ENCODE data around the gene HCRT. TPM values are rescaled to one million over a fixed set of nuclear protein-coding genes. Genes with fewer than 3 reads are reported as not detected.
"Not testable (repeated sequence)": the region's sequence is repeated elsewhere in the genome, so short reads cannot be mapped to it uniquely, and the experiment has no call there.

The HCRT gene
- total RNA-seq, 1 donor from 2014 or later = 0.47 TPM

- Mint-ChIP-seq H3K36me3 (ENCODE audit: low read depth) (peaks cover 6% of the 10 kb centered on the region), H3K9me3 (no peaks in the 10 kb centered on the region), H3K27me3 (ENCODE audit: low read depth) (no peaks in the 10 kb centered on the region), H3K27ac (ENCODE audit: unreplicated experiment) (peak overlapping the region; percentile 50), H3K4me1 (no peaks in the 10 kb centered on the region), H3K4me3 (no peak overlapping the region)
- no peak for TF ChIP-seq CTCF (conservative IDR thresholded peaks at IDR 0.05)
- DNase-seq (ENCODE audit: low read depth, low spot score) = no peak
These were observed 42.8 kb upstream of the HCRT start for GRCh38 chr17:42227849-42228700.

- H3K4me1 Mint-ChIP-seq = peaks cover 8% of the 10 kb centered on the region
- peaks cover 11% of the 10 kb centered on the region for H3K36me3 Mint-ChIP-seq (ENCODE audit: low read depth)
- H3K27ac Mint-ChIP-seq (ENCODE audit: unreplicated experiment) = no peak overlapping the region
- no peaks in the 10 kb centered on the region for H3K9me3 Mint-ChIP-seq
- TF ChIP-seq CTCF (conservative IDR thresholded peaks at IDR 0.05) = no peak
- no peaks in the 10 kb centered on the region for H3K27me3 Mint-ChIP-seq (ENCODE audit: low read depth)
- no peak overlapping the region for H3K4me3 Mint-ChIP-seq
- no peak for DNase-seq (ENCODE audit: low read depth, low spot score)
These were observed 40.4 kb upstream of the HCRT start for GRCh38 chr17:42225646-42226045.

GRCh38 chr17:42224651-42225050 is 39.4 kb upstream of the HCRT start:
- no peak for TF ChIP-seq CTCF (conservative IDR thresholded peaks at IDR 0.05)
- Mint-ChIP-seq H3K4me3 (no peak overlapping the region), H3K4me1 (peaks cover 8% of the 10 kb centered on the region), H3K27me3 (ENCODE audit: low read depth) (no peaks in the 10 kb centered on the region), H3K9me3 (no peaks in the 10 kb centered on the region), H3K36me3 (ENCODE audit: low read depth) (peaks cover 11% of the 10 kb centered on the region), H3K27ac (ENCODE audit: unreplicated experiment) (no peak overlapping the region)
- DNase-seq (ENCODE audit: low read depth, low spot score) = no peak

- DNase-seq (ENCODE audit: low read depth, low spot score) = peak; percentile 22
- H3K36me3 Mint-ChIP-seq (ENCODE audit: low read depth) = peaks cover 11% of the 10 kb centered on the region
- H3K9me3 Mint-ChIP-seq = no peaks in the 10 kb centered on the region
- H3K27ac Mint-ChIP-seq (ENCODE audit: unreplicated experiment) = no peak overlapping the region
- H3K4me3 Mint-ChIP-seq = no peak overlapping the region
- H3K4me1 Mint-ChIP-seq = peaks cover 8% of the 10 kb centered on the region
- no peaks in the 10 kb centered on the region for H3K27me3 Mint-ChIP-seq (ENCODE audit: low read depth)
- peak; percentile 60 for TF ChIP-seq CTCF (conservative IDR thresholded peaks at IDR 0.05)
These were observed 36.9 kb upstream of the HCRT start for GRCh38 chr17:42221886-42222745.

GRCh38 chr17:42219280-42219679 is 34.0 kb upstream of the HCRT start:
- H3K4me1 Mint-ChIP-seq; DNase-seq (ENCODE audit: low read depth, low spot score); H3K9me3 Mint-ChIP-seq; H3K27ac Mint-ChIP-seq (ENCODE audit: unreplicated experiment); H3K27me3 Mint-ChIP-seq (ENCODE audit: low read depth); H3K4me3 Mint-ChIP-seq; H3K36me3 Mint-ChIP-seq (ENCODE audit: low read depth): not testable (repeated sequence)
